ENCODE data around the gene ABHD2.

GRCh38 chr15:89067751-89068150 lies 20.5 kb upstream of the ABHD2 start:
- TF ChIP-seq EZH2 (IDR thresholded peaks at IDR 0.05; ENCODE audit: low read depth) (no peak), CTCF (conservative IDR thresholded peaks at IDR 0.05) (no peak)
